GM19035 (cell line): ENCODE results near the gene SLC36A1.
"Not testable (repeated sequence)": the region's sequence is repeated elsewhere in the genome, so short reads cannot be mapped to it uniquely, and the experiment has no call there.

Source experiments
- ATAC-seq: cut with Tn5 transposase; IDR thresholded peaks from one replicate; pipeline ENCODE4 v1.9.1; 2021; ENCODE audit not compliant: unreplicated experiment

Gene SLC36A1

GRCh38 chr5:151447174-151448037 is at the start of gene SLC36A1:
SLC36A1 (plus strand) TSS chr5:151447603; CDS start chr5:151458793, 11,190 bp downstream.
- peak; percentile 83 for ATAC-seq

DNA sequence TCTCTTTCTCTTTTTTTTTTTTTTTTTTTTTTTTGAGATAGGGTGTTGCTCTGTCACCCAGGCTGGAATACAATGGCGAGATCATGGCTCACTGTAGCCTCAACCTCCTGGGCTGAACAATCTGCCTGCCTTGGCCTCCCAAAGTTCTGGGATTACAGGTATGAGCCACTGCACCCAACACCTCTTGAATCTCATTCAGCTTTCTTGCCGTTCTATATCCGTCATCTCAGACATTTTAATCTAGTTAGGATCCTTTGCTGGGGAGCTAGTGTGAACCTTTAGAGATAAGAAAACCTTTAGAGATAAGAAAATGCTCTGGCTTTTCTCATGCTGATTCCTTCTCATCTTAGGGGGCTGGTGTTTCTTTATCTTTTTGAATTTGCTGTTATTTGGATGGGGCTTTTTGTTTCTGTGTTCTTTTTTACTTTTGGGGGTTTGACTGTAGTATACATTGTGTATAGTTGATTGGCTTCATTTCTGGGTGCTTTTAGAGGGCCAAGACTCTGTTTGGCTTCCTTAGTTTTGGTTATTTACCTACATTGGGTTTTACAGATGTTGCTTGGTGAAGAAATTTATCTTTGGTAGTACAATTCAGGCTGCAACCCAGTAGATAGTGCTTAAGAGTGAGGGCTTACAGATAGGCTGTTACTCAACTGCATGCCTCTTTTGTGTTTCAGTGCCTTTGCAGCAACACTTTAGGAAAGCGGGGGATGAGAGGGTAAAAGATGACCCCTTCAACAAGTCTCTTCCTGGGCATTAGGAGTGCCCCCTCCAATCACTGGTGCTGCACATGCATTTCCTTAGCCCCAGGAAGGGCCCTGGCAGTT is 41.9 kb upstream of the SLC36A1 start:
- no peak for ATAC-seq

DNA sequence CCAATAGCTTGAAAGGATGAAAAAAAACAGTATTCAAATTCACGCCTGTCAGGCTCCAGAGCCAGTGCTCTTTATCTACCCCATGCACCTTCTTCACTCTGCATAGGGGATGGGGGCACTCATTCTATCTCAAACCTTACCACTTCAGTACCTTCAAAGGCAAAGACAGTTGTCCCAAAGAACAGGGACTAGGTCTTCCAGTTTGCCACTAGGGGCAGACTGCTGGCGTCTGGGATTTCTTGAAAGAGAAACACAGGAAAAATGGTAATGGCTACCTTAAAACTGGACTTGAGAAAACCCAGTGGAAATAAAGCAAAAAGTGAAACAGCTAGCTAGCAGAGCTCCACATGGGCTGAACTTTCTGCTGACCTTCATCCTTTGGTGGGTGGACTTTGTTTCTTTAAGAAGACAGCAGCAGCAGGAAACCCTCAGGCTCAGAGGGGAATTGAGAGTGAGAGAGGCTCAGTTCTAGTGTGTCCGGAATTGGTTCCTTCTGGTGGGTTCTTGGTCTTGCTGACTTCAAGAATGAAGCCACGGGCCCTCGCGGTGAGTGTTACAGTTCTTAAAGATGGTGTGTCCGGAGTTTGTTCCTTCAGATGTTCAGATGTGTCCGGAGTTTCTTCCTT is 41.0 kb upstream of the SLC36A1 start:
- ATAC-seq, result no peak

DNA sequence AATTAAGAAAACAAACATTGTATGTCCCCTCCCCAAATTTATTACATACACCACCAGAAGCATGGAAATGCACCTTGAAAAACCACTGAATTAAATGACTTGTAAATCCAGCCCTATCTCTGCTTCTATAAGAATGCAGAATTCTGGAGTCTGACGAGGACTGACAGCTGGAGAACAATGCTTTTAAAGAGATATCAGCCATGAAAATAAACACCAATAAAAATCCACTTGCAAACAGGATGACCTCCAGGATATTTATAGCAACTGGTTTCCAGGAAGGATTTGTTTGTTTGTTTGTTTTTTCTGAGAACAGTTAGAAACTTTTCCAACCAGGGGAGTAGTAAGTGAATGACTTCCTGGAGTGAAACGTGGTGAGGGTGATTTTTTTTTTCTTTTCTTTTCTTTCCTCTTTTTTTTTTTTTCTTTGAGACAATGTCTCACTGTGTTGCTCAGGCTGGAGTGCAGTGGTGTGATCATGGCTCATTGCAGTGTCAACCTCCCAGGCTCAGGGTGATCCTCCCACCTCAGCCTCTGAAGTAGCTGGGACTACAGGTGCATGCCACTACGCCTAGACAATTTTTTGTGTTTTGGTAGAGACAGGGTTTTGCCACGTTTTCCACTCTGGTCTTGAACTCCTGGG is 38.7 kb upstream of the SLC36A1 start:
- ATAC-seq, result no peak

- no peak for ATAC-seq
These were observed 33.6 kb upstream of the SLC36A1 start for GRCh38 chr5:151413800-151414199.

DNA sequence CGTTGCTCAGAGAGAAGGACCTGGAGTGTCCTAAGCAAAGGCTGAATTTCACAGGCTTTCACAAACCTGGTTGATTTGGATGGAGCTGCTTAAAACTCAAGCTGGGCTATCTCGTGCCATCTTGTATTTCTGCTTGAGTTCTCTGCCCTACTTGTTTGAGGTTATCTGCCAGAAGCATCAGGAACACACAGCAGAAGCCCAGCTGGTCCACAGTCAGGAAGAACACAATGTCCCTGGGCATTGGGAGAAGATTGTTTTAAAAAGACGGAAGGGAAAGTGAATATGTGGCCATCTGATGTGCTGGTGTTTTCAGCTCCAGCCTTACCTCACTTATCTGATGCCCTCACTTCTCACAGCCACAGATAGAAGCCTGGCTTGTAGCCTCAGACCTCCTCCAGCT is 32.9 kb upstream of the SLC36A1 start:
- no peak for ATAC-seq

- ATAC-seq, result no peak
These were observed 29.7 kb upstream of the SLC36A1 start for GRCh38 chr5:151417712-151418111.

GRCh38 chr5:151420127-151420526 is 27.3 kb upstream of the SLC36A1 start:
- no peak for ATAC-seq

GRCh38 chr5:151424892-151425523 is 22.4 kb upstream of the SLC36A1 start:
- ATAC-seq, result no peak

DNA sequence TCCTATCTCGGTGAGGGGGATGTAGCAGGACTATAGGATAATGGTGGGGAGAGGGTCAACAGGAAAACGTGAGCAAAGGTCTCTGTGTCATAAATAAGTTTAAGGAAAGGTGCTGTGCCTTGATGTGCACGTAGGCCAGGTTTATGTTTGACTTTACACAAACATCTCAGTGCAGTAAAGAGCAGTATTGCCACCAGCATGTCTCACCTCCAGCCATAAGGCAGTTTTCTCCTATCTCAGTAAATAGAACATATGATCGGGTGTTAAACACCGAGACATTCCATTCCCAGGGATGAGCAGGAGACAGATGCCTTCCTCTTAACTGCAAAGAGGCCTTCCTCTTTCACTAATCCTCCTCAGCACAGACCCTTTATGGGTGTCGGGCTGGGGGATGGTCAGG is 21.1 kb upstream of the SLC36A1 start:
- not testable (repeated sequence) for ATAC-seq

- ATAC-seq, result peak; percentile 98
These were observed 20.1 kb upstream of the SLC36A1 start for GRCh38 chr5:151427258-151427657.

DNA sequence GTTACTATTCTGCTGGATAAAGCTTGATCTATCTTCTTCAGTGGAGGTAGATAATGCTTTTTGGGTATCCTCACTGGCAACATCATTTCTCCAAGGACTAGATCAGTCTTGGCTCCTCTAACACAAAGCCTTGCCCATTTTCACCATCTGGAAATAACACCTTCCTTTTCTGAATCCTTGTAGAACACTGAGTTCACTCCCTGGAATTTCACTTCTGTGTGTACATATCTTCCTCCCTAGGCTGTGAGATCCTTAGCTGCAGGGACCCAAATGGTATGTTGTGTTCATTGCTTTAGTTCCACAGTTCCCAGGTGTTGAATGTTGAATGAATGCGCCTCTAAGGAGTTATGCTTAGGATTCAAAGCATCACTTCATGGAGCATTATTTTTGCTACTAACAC is 16.7 kb upstream of the SLC36A1 start:
- ATAC-seq, result no peak

GRCh38 chr5:151431666-151432065 is 15.7 kb upstream of the SLC36A1 start:
- ATAC-seq, result no peak

DNA sequence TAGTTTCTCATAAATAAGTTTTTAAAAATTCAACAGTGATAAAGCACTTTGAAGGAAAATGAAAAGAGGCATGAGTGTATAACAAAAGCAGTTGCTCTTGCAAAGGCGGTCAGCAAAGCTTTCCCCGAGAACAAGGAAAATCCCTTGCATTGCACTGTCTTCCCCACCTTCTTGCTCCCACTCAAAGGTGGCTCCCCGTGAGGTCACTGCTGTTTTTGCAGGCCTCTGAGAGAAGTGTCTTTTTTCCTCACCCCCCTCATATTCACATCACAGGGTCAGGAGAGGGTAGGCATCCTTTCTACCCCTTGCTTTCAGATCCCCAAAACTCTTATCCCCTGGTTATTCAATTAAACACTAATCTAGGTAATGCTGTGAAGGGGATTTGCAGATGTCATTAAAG is 15.2 kb upstream of the SLC36A1 start:
- no peak for ATAC-seq

DNA sequence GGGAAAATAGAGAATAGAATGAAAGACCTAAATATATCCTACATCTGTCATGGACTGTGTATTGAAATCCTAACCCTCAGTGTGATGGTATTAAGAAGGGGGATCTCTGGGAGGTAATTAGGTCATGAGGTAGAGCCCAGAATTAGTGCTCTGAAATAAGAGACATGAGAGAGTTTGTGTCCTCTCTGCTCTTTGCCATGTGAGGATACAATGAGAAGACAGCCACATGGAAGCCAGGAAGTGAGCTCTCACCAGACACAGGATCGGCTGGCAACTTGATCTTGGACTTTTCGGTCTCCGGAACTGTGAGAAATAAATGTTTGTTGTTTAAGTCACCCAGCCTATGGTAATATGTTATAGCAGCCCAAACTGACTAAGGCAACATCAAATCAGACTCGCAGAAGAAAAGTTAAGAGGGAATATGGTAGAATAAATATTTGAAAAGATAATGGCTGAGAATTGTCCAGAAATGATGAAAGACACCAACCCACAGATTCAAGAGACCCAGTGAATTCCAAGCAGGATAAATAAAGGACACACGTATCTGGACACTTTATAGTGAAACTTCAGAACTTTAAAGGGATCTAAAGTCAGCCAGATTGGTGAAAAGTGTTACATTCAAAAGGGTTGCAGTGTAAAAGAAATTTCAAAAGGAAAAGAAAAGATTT is 12.7 kb upstream of the SLC36A1 start:
- ATAC-seq, result no peak

- ATAC-seq, result no peak
These were observed 909 bp downstream of the SLC36A1 start for GRCh38 chr5:151448038-151448985.

DNA sequence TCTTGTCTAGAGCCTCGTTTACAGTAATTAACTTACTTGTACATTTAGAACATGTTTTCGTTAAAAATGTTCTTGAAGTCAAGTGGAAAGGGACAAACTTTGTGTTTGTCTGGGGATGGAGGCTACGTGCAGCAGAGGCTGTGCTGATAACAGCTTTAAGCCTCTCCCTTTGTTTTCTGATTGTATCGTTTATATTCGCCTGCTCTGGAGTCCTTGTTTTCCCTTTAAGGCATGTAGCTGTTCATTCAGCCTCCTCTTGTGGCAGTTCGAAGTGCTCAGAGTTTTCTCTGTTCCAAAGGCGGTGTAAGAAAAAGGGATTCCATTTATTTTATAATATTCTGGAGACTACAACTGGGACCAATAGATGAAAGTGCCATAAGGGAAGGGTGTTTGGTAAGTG is 1.9 kb downstream of the SLC36A1 start:
- ATAC-seq, result no peak

DNA sequence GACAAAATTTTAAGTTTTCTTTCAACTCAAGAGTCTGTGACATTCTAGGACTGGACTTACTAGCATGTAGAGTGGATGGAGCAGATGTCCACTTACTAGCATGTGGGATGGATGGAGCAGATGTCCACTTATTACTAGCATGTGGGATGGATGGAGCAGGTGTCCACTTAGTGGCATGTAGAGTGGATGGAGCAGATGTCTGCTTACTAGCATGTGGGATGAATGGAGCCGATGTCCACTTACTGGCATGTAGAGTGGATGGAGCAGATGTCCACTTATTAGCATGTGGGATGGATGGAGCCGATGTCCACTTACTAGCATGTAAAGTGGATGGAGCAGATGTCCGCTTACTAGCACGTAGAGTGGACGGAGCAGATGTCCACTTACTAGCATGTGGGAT is 2.4 kb downstream of the SLC36A1 start:
- ATAC-seq, result no peak

DNA sequence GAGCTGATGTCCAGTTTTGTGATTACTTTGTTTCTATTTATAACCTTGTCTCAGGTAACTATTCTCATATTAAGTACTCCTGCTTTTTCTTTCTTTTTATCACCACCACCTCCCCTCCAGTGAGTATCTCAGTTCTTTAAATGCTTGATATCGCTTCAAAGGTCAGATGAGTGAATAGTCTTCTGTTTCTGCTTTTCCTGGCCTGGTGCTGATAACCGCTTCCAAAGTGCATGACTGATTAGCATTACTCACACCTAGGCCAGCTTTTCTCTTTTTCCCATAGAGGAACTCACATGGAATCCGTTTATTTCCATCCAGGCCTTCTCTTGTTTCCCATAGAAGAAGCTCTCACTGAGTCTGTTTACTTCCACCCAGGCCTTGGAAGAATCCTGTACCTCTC is 3.2 kb downstream of the SLC36A1 start:
- no peak for ATAC-seq
